Endothelial cell of umbilical vein (primary cell): Measurements from ENCODE around the gene MARCKSL1.
A peak's percentile ranks its signal among the peaks of the same experiment; 100 is the strongest.

Experiments
- EZH2 ChIP-seq: IDR thresholded peaks from 2 replicates; pipeline ENCODE4 v1.6.1; 2012; ENCODE audit warnings: borderline replicate concordance, low read depth, mild to moderate bottlenecking, moderate library complexity, low read length, inconsistent platforms; ENCODE audit not compliant: severe bottlenecking
- FOS ChIP-seq: IDR thresholded peaks from 2 replicates; pipeline ENCODE4 v1.6.1; 2011; ENCODE audit warnings: mild to moderate bottlenecking, low read length, moderate library complexity, borderline replicate concordance; ENCODE audit not compliant: insufficient read depth
- GATA2 ChIP-seq: IDR thresholded peaks from 2 replicates; pipeline ENCODE4 v1.7.0; 2011; ENCODE audit warnings: low read depth, mild to moderate bottlenecking, moderate library complexity, mixed read lengths, low read length; ENCODE audit not compliant: insufficient read length, insufficient read depth
- MYC ChIP-seq: IDR thresholded peaks from one replicate; pipeline ENCODE4 v1.6.1; 2011; ENCODE audit warnings: mild to moderate bottlenecking, low read depth, low read length
- POLR2A ChIP-seq: IDR thresholded peaks from 2 replicates; pipeline ENCODE4 v1.6.1; 2012; ENCODE audit warnings: low read depth, mild to moderate bottlenecking, control low read depth, low read length
- POLR2AphosphoS5 ChIP-seq: IDR thresholded peaks from 2 replicates; pipeline ENCODE4 v1.6.1; 2012; ENCODE audit warnings: low read depth, mild to moderate bottlenecking, control low read depth, low read length, moderate library complexity; ENCODE audit not compliant: insufficient read depth
- TF ChIP-seq, protein P1 (sequence below), 2 donors: IDR thresholded peaks; 1 replicate in 1 of 2; 2 replicates in 1 of 2; pipeline ENCODE4 v1.5.1; 2011; ENCODE audit warnings: low read length in 2 of 2, mild to moderate bottlenecking in 2 of 2, moderate library complexity in 2 of 2, control low read depth in 1 of 2, inconsistent platforms in 1 of 2, low read depth in 1 of 2; ENCODE audit not compliant: insufficient read depth in 1 of 2; ENCODE audit errors: extremely low read depth in 1 of 2
- TF ChIP-seq, protein P2 (sequence below): IDR thresholded peaks from 2 replicates; pipeline ENCODE4 v1.6.1; 2011; ENCODE audit not compliant: insufficient read depth, insufficient read length

DNA sequence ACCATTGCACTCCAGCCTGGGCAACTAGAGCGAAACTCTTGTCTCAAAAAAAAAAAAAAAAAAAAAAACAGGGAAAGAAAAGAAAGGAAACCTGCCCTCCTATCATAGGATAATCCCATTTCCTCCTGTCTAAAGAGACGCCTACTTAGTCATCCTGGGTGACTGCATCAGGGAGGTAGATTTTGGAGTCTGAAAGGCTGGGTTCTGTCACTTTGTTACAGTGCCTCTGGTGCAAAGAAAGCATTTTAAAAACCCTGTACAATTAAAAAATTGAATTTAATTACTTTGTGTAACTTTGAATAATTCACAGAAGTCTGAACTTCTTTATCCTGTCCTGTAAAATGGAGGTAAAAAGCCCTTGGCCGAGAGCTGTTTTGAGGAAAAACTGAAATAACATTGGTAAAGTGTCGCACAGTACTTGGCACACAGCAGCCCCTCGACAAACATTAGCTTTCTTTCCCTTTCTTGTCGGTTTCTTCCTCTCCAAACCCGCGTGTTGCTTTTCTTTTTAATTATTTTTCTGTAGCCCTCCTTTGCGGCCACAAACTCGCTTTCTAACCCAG, 44.8 kb downstream of the MARCKSL1 start:
- TF ChIP-seq, protein P1, sequence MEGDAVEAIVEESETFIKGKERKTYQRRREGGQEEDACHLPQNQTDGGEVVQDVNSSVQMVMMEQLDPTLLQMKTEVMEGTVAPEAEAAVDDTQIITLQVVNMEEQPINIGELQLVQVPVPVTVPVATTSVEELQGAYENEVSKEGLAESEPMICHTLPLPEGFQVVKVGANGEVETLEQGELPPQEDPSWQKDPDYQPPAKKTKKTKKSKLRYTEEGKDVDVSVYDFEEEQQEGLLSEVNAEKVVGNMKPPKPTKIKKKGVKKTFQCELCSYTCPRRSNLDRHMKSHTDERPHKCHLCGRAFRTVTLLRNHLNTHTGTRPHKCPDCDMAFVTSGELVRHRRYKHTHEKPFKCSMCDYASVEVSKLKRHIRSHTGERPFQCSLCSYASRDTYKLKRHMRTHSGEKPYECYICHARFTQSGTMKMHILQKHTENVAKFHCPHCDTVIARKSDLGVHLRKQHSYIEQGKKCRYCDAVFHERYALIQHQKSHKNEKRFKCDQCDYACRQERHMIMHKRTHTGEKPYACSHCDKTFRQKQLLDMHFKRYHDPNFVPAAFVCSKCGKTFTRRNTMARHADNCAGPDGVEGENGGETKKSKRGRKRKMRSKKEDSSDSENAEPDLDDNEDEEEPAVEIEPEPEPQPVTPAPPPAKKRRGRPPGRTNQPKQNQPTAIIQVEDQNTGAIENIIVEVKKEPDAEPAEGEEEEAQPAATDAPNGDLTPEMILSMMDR (IDR thresholded peaks at IDR 0.05; ENCODE audit: extremely low read depth in 1 of 2, insufficient read depth in 1 of 2, low read depth in 1 of 2, low read length in 2 of 2): no peak
- TF ChIP-seq EZH2 (no peak), FOS (peak; percentile 27), POLR2A (no peak), POLR2AphosphoS5 (no peak), MYC (no peak), GATA2 (no peak)
- TF ChIP-seq, protein P2, sequence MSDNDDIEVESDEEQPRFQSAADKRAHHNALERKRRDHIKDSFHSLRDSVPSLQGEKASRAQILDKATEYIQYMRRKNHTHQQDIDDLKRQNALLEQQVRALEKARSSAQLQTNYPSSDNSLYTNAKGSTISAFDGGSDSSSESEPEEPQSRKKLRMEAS: no peak
